HEK293T (cell line): ENCODE results near the gene TRANK1.

Source experiments
- ARNT ChIP-seq: fragments of 450-650 bp; IDR thresholded peaks from 2 replicates; pipeline ENCODE4 v1.6.1; 2017; ENCODE audit warnings: mild to moderate bottlenecking
- BHLHE40 ChIP-seq: fragments of 450-650 bp; IDR thresholded peaks from 2 replicates; pipeline ENCODE4 v1.6.1; 2016; ENCODE audit warnings: mild to moderate bottlenecking, moderate library complexity, borderline replicate concordance
- ELF4 ChIP-seq: fragments of 450-650 bp; IDR thresholded peaks from 2 replicates; pipeline ENCODE4 v1.6.1; 2017; ENCODE audit warnings: antibody characterized with exemption
- FOXK2 ChIP-seq: fragments of 450-650 bp; IDR thresholded peaks from 2 replicates; pipeline ENCODE4 v1.6.1; 2016; ENCODE audit warnings: mild to moderate bottlenecking
- HDGF ChIP-seq: fragments of 450-650 bp; IDR thresholded peaks from 2 replicates; pipeline ENCODE4 v1.6.1; 2017; ENCODE audit warnings: antibody characterized with exemption, borderline replicate concordance
- L3MBTL2 ChIP-seq: fragments of 450-650 bp; conservative IDR thresholded peaks from 2 replicates; pipeline ENCODE4 v1.6.1; 2016; ENCODE audit warnings: mild to moderate bottlenecking
- PKNOX1 ChIP-seq: fragments of 450-650 bp; IDR thresholded peaks from 2 replicates; pipeline ENCODE4 v1.6.1; 2016
- ZNF384 ChIP-seq: fragments of 450-650 bp; IDR thresholded peaks from 2 replicates; pipeline ENCODE4 v1.6.1; 2016

DNA sequence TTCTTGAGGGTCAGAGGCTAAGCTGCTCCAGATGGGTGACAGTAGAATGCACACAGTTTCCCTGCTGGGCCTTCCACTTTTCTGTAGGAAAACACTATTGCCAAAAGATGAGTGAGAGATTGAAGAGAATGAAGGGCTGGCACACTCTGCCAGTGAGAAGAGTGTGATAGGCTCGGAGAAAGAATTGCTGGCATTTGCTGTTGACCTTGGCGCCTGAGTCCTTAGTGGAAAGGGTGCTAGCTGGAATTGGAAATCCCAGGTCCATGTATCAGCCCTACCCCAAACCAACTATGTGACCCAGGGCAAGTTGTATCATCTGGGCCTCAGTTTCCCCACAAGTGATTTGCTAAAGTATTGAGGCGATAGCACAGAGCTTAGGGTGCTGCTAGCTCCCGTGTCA, 120.4 kb downstream of the TRANK1 start:
- TF ChIP-seq FOXK2 (no peak), L3MBTL2 (no peak), ARNT (no peak), PKNOX1 (no peak), BHLHE40 (no peak), ELF4 (no peak), HDGF (no peak), ZNF384 (no peak)
